PC-9 (cell line): ENCODE results near the gene IRF9. TPM values are rescaled to one million over a fixed set of nuclear protein-coding genes. Genes with fewer than 3 reads are reported as not detected.
"Not testable (repeated sequence)": the region's sequence is repeated elsewhere in the genome, so short reads cannot be mapped to it uniquely, and the experiment has no call there.

Source experiments
- BruUV-seq: library from RNA; stranded (reverse); fragments of 400-500 nt; replicated peaks from 2 replicates; lab custom pipeline; 2021; lab: Mats Ljungman, UMichigan
- CTCF ChIA-PET: fragments of 300-600 bp; sonication (Branson Sonifier 250); formaldehyde crosslinking; loops from one replicate; lab custom pipeline; 2022; ENCODE audit warnings: antibody characterized with exemption; lab: Charles Lee
- POLR2A ChIA-PET: fragments of 300-600 bp; sonication (Branson Sonifier 250); formaldehyde crosslinking; loops from one replicate; lab custom pipeline; 2022; ENCODE audit warnings: antibody characterized with exemption; ENCODE audit not compliant: unreplicated experiment; lab: Charles Lee
- DNase-seq, 2 experiments: peaks; one replicate each; pipeline versions ENCODE4 v3.0.0 to v3.0.0-alpha.2; 2015 to 2022; ENCODE audit warnings: mixed read lengths in 1 of 2
- H2AFZ ChIP-seq: fragments of 200-600 bp; sonication (generic); 2 replicates; pipeline ENCODE4 v1.8.1; 2017; ENCODE audit warnings: antibody characterized with exemption
- H3F3A ChIP-seq: fragments of 200-600 bp; sonication (generic); 2 replicates; pipeline ENCODE4 v1.8.1; 2017; ENCODE audit warnings: antibody characterized with exemption, mild to moderate bottlenecking, low read depth; ENCODE audit not compliant: insufficient read depth
- H3K27ac ChIP-seq: fragments of 200-600 bp; sonication (generic); 2 replicates; pipeline ENCODE4 v1.6.1; 2016; ENCODE audit warnings: mixed run types
- H3K27me3 ChIP-seq: fragments of 200-600 bp; sonication (generic); 2 replicates; pipeline ENCODE4 v1.6.1; 2016; ENCODE audit warnings: low read depth, mixed run types; ENCODE audit not compliant: insufficient read depth
- H3K36me3 ChIP-seq: fragments of 200-600 bp; sonication (generic); 2 replicates; pipeline ENCODE4 v1.6.1; 2016; ENCODE audit warnings: low read depth, mixed run types
- H3K4me1 ChIP-seq: fragments of 200-600 bp; sonication (generic); replicated peaks from 2 replicates; pipeline ENCODE4 v1.6.1; 2016; ENCODE audit warnings: mixed run types; ENCODE audit not compliant: insufficient read depth
- H3K4me2 ChIP-seq: fragments of 200-600 bp; sonication (generic); 2 replicates; pipeline ENCODE4 v1.6.1; 2017; ENCODE audit warnings: mixed run types
- H3K4me3 ChIP-seq: fragments of 200-600 bp; sonication (generic); 2 replicates; pipeline ENCODE4 v1.6.1; 2016; ENCODE audit warnings: mixed run types
- H3K79me2 ChIP-seq: fragments of 200-600 bp; sonication (generic); 2 replicates; pipeline ENCODE4 v1.6.1; 2017; ENCODE audit warnings: low read depth, mixed run types
- H3K9me2 ChIP-seq: fragments of 200-600 bp; sonication (generic); 2 replicates; pipeline ENCODE4 v1.8.1; 2017; ENCODE audit warnings: mild to moderate bottlenecking; ENCODE audit not compliant: insufficient read depth
- H3K9me3 ChIP-seq: fragments of 200-600 bp; sonication (generic); 2 replicates; pipeline ENCODE4 v1.8.1; 2016; ENCODE audit warnings: low read depth; ENCODE audit not compliant: insufficient read depth
- H4K20me1 ChIP-seq: fragments of 200-600 bp; sonication (generic); 2 replicates; pipeline ENCODE4 v1.8.1; 2017; ENCODE audit not compliant: insufficient read depth
- CTCF ChIP-seq: fragments of 200-600 bp; sonication (generic); conservative IDR thresholded peaks from 2 replicates; pipeline ENCODE4 v1.6.1; 2017; ENCODE audit warnings: mixed run types, antibody characterized with exemption, mild to moderate bottlenecking, moderate library complexity
- EZH2 ChIP-seq: fragments of 200-600 bp; sonication (generic); IDR thresholded peaks from 2 replicates; pipeline ENCODE4 v1.8.0; 2017; ENCODE audit warnings: antibody characterized with exemption, low read depth
- intact Hi-C: fragments of 100-400 bp; cut with micrococcal nuclease; formaldehyde crosslinking; loops from one replicate; pipeline ENCODE4 v1.10.0; 2022; ENCODE audit not compliant: unreplicated experiment
- total RNA-seq: library from RNA; stranded (reverse); gene quantifications from 2 replicates; pipeline ENCODE4 v1.2.3, GENCODE V29; 2021

IRF9 gene
- total RNA-seq, 1 experiment from 2014 or later, result 21.4 TPM

GRCh38 chr14:24198814-24199524, 37.9 kb downstream of the IRF9 start:
- CTCF ChIA-PET, result no interaction called here
- peaks cover 8% of the 10 kb centered on the region; the same call in 1 of the 2 replicates for H3F3A ChIP-seq

GRCh38 chr14:24202538-24202937, 41.5 kb downstream of the IRF9 start:
- H2AFZ ChIP-seq, H3K4me2 ChIP-seq, H3K9me2 ChIP-seq, H3K9me3 ChIP-seq, intact Hi-C loops, H3K79me2 ChIP-seq, DNase-seq, H3F3A ChIP-seq, POLR2A ChIA-PET, BruUV-seq, CTCF ChIA-PET, H3K27me3 ChIP-seq, H4K20me1 ChIP-seq, H3K4me3 ChIP-seq, H3K27ac ChIP-seq, H3K36me3 ChIP-seq, H3K4me1 ChIP-seq: not testable (repeated sequence)

More at GRCh38 chr14:24198814-24199524, 37.9 kb downstream of the IRF9 start:
- Histone ChIP-seq H2AFZ (no peak overlapping the region), H4K20me1 (no peaks in the 10 kb centered on the region), H3K79me2 (peaks cover 31% of the 10 kb centered on the region), H3K9me2 (no peaks in the 10 kb centered on the region), H3K9me3 (no peaks in the 10 kb centered on the region; the same call in 1 of the 2 replicates), H3K27ac (no peak overlapping the region), H3K36me3 (no peaks in the 10 kb centered on the region), H3K4me2 (no peak overlapping the region), H3K4me3 (no peak overlapping the region), H3K27me3 (no peaks in the 10 kb centered on the region), H3K4me1 (0 out of 2 replicates have a peak, but pooled peaks cover 7% of the 10 kb centered on the region)
- no TSS peak for BruUV-seq
- intact Hi-C loops, result no loop called here
- no peak for DNase-seq
- TF ChIP-seq CTCF (no peak), EZH2 (no peak)
- POLR2A ChIA-PET, result no interaction called here

- H3K79me2 ChIP-seq, H4K20me1 ChIP-seq, H3K9me2 ChIP-seq, H3K9me3 ChIP-seq, H3K4me2 ChIP-seq, H3K36me3 ChIP-seq, H3K27me3 ChIP-seq, DNase-seq, H3K4me3 ChIP-seq, H3K4me1 ChIP-seq, BruUV-seq, H3F3A ChIP-seq, POLR2A ChIA-PET, H3K27ac ChIP-seq, intact Hi-C loops, H2AFZ ChIP-seq: not testable (repeated sequence)
- CTCF ChIA-PET, result interaction anchor here (0.7 kb wide), 1 partner anchor 42 kb away, joined by 3 read pairs; the partner anchor contains the start of gene IRF9
Measured at GRCh38 chr14:24203249-24203886, 42.3 kb downstream of the IRF9 start.
